NCI-H2029 (cell line): ENCODE data around the gene PLCZ1.
"Not testable (repeated sequence)": the region's sequence is repeated elsewhere in the genome, so short reads cannot be mapped to it uniquely, and the experiment has no call there.

Experiments used
- DNase-seq: peaks from one replicate; lab custom pipeline; 2025; lab: John Stamatoyannopoulos, UW

The PLCZ1 gene

DNA sequence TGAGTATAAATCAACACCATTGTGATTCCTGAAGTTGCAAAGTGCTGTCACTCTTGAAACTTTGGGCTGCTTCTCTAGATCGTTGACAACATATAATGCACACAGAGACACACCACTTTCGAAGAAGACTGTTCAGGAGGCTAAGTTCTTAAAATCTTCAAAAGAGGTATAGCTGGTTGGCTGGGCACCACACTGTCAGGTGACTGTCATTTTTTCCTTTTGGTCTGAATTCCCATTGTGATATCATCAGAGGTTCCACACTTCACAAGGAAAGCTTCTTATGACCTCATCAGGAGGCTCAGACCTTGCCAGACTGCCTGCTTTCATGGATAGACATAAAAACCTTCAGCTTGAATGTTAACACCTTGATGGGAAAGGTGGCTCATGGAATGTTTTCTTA is at the start of gene PLCZ1, which contains the start of gene CAPZA3:
TSS of gene PLCZ1 (minus strand) at position 194 of the 400 bp plus-strand sequence. CDS start 641 bp downstream, outside the sequence.
TSS of gene CAPZA3 (plus strand) at position 301 of the 400 bp plus-strand sequence. CDS start 150 bp downstream, outside the sequence.
- DNase-seq, result no peak

DNA sequence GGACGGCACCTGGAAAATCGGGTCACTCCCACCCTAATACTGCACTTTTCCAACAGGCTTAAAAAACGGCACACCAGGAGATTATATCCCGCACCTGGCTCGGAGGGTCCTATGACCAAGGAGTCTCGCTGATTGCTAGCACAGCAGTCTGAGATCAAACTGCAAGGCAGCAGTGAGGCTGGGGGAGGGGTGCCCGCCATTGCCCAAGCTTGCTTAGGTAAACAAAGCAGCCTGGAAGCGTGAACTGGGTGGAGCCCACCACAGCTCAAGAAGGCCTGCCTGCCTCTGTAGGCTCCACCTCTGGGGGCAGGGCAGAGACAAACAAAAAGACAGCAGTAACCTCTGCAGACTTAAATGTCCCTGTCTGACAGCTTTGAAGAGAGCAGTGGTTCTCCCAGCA is 47.7 kb upstream of the PLCZ1 start:
- DNase-seq, result not testable (repeated sequence)

GRCh38 chr12:18782827-18783226 is 45.0 kb upstream of the PLCZ1 start:
- no peak for DNase-seq

GRCh38 chr12:18766479-18766878 is 28.7 kb upstream of the PLCZ1 start:
- DNase-seq, result not testable (repeated sequence)

- no peak for DNase-seq
These were observed 17.5 kb upstream of the PLCZ1 start for GRCh38 chr12:18755341-18755740.

- DNase-seq, result no peak
These were observed 16.4 kb upstream of the PLCZ1 start for GRCh38 chr12:18754124-18754707.

- no peak for DNase-seq
These were observed 15.8 kb upstream of the PLCZ1 start for GRCh38 chr12:18753481-18754123.

DNA sequence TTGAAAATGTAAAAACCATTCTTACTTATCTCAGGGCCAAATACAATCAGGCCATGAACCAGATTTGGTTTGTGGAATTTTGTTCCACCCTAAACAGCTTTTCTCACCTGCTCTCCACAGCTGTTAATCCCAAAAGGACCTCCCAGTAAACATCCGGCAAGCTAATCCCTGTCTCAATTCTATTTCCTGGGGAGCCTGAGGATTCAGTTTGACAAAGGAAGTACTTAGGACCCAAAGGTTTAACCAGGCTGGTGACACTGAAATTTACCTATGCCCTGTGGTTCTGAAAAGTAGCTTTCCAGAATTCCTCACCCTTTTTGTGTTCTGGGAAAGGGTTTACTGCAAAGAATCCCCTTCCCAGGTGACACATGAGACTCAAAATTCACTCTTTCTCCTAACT is 15.1 kb upstream of the PLCZ1 start:
- DNase-seq, result no peak

- DNase-seq, result no peak
These were observed 14.6 kb upstream of the PLCZ1 start for GRCh38 chr12:18752280-18752920.

DNA sequence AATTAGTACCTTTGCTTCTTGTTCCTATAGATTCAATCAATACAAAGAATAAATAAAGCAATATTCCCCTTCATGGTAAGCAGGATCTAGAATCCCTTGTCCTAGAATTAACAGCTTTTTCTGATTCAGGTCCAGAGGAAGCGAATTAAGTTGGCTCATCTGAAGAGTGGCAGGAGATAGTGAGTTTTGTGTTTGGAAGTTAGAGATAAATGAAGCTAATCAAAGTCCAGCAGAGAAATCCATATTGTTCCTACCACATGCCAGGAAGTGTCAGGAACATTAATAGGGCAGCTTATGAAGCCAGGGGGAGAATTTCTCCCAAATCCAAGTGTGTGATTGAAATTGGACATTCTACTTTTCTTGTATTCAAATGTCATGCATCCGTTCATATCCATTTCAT is 14.1 kb upstream of the PLCZ1 start:
- no peak for DNase-seq

DNA sequence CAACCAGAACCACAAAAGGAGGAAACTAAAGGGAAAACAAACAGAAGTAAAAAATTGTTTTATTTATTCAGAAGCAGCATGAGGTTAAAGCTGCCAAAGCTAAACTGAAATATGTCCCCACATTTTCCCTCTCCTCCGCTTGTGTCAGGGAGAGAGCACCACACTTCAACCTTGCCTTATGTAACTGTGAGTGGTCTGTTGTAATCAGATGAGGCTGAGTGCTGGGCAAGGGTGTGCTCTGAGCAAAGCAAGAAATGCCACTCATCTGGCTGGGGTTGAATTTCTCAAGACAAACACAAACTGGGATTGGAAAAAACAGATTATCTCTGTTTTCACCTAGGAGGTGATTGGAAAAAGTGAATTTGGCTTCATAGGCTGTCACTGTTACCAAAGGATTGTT is 12.3 kb upstream of the PLCZ1 start:
- no peak for DNase-seq

- no peak for DNase-seq
These were observed 11.7 kb upstream of the PLCZ1 start for GRCh38 chr12:18749386-18749957.

- no peak for DNase-seq
These were observed 10.1 kb upstream of the PLCZ1 start for GRCh38 chr12:18747895-18748294.

DNA sequence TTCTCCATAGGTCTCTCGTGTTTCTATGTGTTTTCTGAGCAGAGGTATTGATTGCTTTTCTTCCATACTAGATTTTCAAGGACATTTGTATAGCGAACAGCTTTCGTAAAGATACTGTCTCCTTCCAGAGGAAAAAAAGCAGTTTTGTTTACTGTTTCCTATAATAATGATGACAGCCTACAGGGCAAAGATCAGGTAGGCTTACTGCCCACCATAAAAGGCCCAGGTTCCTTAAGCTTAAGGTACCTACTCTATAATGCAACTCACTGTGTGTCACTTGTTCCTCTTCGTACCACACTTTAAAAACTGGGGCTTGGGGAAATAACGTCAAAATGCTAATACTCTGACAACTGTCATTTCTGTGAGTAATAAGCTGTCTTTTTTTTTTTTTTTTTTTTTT is 6.7 kb downstream of the PLCZ1 start:
- DNase-seq, result no peak

GRCh38 chr12:18723752-18724151 is 14.1 kb downstream of the PLCZ1 start:
- no peak for DNase-seq

GRCh38 chr12:18721452-18721851 is 16.4 kb downstream of the PLCZ1 start:
- DNase-seq, result no peak

GRCh38 chr12:18720690-18721089 is 17.1 kb downstream of the PLCZ1 start:
- DNase-seq, result no peak

GRCh38 chr12:18719922-18720510 is 17.8 kb downstream of the PLCZ1 start:
- no peak for DNase-seq

DNA sequence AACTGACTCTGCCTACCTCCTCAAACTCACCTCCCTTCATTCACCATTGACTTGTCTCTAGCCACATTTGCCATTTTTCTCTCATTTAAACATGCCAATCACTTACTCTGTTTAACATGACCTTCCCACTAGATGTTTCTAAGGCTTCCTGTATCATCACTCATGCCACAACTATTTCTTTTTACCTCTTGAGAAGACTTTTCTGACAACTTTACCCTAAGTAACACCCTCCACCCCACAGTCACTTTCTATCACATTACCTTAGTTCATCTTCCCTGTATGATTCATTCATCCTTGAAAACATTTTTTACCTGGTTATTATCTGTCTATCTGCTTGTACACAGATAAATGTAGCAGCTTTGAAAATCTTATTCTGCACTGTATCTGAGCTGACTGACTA is 19.4 kb downstream of the PLCZ1 start:
- DNase-seq, result no peak

GRCh38 chr12:18716236-18716635 is 21.6 kb downstream of the PLCZ1 start:
- no peak for DNase-seq

DNA sequence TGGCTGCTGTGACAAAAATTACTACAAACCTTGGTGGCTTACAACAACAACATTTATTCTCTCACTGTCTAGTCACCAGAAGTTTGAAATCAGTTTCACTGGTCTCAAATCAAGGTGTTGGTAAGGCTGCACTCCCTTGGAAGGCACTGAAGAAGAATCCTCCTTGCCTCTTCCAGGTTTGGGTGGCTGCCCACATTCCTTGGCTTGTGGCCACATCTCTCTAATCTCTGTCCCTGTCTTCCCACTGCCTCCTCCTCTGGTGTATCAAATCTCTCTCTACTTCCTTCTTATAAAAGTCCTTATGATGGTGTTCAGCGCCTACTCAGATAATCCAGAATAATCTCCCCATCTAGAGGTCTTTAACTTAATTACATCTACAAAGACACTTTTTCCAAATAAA is 31.0 kb downstream of the PLCZ1 start:
- DNase-seq, result no peak

- DNase-seq, result no peak
These were observed 33.9 kb downstream of the PLCZ1 start for GRCh38 chr12:18703911-18704310.

DNA sequence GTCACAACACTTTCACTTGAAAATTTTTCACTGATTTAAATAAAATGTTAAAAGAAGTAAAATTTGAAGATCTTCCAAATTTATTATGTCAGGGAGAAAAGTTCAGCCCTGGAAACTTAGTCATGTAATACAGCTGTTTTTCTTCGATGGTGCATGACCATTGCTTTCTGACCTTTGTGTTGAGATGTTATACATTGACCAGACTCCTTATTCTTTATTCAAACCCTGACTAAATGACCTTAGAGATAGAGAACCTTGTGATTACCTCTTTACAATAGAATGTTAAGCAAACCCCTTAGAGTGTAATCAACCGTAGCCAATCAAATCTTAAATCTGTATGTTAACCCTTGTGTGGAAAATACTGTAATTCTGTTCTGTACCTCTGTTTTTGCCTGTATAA is 34.5 kb downstream of the PLCZ1 start:
- no peak for DNase-seq
